Breast epithelium (tissue), 3 donors: Measurements from ENCODE around the gene SUPT4H1.

ENCODE experiments used
- POLR2A ChIP-seq: fragments of 450-650 bp; IDR thresholded peaks from one replicate; pipeline ENCODE4 v1.6.1; 2016; ENCODE audit warnings: antibody characterized with exemption, mild to moderate bottlenecking, moderate library complexity
- TF ChIP-seq, protein P1 (sequence below), 3 donors: fragments of 450-650 bp; IDR thresholded peaks; one replicate each; pipeline ENCODE4 v1.5.1; 2016 to 2017; ENCODE audit warnings: antibody characterized with exemption in 3 of 3, mild to moderate bottlenecking in 3 of 3, moderate library complexity in 3 of 3

DNA sequence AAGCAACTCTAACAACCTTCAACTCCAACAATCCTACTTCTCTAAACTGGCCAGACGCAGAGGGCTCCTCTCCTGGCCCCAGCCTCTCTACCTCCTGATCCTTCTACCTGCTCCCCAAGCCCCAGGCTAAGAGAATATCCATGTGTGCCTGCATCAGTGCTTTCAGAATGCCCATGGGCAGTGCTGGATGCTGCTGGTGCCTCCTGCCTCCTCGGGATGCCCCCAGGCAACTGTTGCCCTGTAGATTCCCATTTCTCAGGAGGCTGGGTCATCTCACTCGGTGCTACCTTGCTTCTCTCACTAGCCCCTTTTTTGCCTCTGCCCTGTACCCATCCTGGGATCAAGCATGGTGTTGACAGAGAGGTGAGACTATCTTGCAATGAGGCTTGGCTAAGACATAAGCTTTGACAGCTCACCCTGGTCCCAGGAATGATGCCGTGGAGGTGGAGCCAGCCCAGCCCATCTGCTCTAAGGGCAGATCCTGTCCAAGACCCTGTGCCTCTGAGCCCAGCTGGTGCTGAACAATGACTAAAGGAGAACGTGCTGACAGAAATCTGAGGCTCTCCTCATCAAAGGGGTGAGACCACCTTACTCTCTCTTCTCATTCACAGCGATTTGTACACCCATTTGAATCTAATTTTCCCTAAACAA lies 19.4 kb upstream of the SUPT4H1 start:
- TF ChIP-seq, protein P1, sequence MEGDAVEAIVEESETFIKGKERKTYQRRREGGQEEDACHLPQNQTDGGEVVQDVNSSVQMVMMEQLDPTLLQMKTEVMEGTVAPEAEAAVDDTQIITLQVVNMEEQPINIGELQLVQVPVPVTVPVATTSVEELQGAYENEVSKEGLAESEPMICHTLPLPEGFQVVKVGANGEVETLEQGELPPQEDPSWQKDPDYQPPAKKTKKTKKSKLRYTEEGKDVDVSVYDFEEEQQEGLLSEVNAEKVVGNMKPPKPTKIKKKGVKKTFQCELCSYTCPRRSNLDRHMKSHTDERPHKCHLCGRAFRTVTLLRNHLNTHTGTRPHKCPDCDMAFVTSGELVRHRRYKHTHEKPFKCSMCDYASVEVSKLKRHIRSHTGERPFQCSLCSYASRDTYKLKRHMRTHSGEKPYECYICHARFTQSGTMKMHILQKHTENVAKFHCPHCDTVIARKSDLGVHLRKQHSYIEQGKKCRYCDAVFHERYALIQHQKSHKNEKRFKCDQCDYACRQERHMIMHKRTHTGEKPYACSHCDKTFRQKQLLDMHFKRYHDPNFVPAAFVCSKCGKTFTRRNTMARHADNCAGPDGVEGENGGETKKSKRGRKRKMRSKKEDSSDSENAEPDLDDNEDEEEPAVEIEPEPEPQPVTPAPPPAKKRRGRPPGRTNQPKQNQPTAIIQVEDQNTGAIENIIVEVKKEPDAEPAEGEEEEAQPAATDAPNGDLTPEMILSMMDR (IDR thresholded peaks at IDR 0.05): no peak
- no peak for TF ChIP-seq POLR2A
